ENCODE data around the gene DNM3.

Gene DNM3

GRCh38 chr1:172378109-172378760 is 536.9 kb downstream of the DNM3 start:
- in situ Hi-C loops (cut with MboI; ENCODE audit: low sequenced_read_pairs): no loop called here

- in situ Hi-C loops (cut with MboI; ENCODE audit: low sequenced_read_pairs): no loop called here
Observed at GRCh38 chr1:172380441-172381244, 539.3 kb downstream of the DNM3 start.

GRCh38 chr1:172381946-172382345 is 540.6 kb downstream of the DNM3 start:
- in situ Hi-C loops (cut with MboI; ENCODE audit: low sequenced_read_pairs): no loop called here

DNA sequence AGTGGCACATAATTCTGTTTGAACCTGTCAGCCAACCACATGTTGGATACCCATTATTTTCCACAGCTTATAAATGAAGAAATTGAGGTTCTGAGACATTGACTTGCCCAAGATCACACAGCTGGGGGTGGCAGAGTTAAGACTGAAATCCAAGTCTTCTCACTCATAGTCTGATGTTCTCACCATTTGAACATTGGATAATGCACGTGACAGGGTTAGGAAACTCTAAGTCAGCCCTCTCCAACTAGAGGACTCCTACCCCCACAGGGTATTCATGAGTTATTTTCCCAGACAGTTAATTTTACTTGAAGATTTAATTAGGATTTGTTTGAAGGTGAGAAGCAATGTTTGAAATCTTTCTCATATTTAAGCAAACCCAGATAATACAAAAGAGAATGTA is 541.1 kb downstream of the DNM3 start:
- in situ Hi-C loops (cut with MboI; ENCODE audit: low sequenced_read_pairs): no loop called here

GRCh38 chr1:172382990-172383389 is 541.7 kb downstream of the DNM3 start:
- in situ Hi-C loops (cut with MboI; ENCODE audit: low sequenced_read_pairs): no loop called here

GRCh38 chr1:172383536-172383935 is 542.2 kb downstream of the DNM3 start:
- in situ Hi-C loops (cut with MboI; ENCODE audit: low sequenced_read_pairs): no loop called here

- in situ Hi-C loops (cut with MboI; ENCODE audit: low sequenced_read_pairs): no loop called here
Observed at GRCh38 chr1:172384656-172385055, 543.4 kb downstream of the DNM3 start.

DNA sequence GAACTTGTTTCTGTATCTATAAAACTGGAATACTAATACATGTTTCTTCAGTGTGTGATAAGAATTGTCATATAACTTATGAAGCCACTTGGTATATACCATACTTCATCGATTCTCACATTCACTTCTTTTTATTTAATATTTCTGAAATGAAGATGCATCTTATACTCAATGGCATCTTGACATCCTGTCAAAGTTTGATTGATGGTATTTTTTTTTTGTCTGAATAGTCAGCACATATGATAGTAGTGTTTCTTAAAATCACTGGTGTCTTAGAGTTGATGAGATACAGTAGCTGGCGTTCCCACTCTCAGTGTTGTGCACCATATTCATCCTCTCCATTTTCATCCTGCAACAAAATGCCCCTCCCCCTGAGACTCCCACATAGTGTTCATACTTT is 544.7 kb downstream of the DNM3 start:
- in situ Hi-C loops (cut with MboI; ENCODE audit: low sequenced_read_pairs): no loop called here

- in situ Hi-C loops (cut with MboI; ENCODE audit: low sequenced_read_pairs): no loop called here
Observed at GRCh38 chr1:172388490-172388889, 547.2 kb downstream of the DNM3 start.

- in situ Hi-C loops (cut with MboI; ENCODE audit: low sequenced_read_pairs): no loop called here
Observed at GRCh38 chr1:172390301-172390682, 549.0 kb downstream of the DNM3 start.

DNA sequence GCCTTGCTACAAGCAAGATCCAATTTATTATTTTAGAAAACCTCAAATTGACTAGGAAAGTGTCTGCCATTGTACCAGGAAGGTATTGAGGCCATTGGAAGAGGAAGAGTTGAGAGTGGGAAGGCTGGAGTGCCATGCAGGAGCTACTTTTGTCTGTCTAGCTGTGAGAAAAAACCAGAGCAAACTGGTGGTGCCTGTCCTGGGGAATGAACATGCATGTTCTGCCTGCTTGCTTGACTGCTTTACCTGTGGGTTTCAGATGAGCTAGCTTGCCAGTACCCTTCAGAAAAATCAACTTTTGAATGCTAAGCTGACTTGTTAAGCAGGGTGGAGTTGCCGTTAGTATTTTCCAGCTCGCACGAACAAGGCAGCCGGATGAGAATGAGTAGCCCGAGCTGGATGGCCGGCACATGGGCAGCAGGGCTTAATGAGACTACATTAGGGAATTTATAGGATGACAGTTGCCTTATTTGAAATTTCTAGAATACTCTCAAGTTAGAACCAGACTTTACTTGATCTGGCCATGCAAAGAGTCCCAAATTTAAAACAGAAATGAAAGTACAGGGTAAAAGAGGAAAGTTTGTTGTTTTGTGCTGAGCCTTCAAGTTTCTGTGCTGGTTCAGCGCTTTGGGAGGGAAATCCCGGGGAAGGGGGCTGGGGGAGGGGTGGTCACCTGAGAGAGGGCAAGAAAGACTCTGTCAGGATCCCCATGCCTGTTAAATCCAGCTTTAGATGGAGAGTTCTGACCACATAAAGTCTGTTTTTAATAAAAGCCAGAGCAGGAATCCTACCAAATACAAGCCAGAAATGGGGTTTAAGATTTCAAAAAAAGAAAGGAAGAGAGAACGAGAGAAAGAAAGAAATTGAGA is 549.6 kb downstream of the DNM3 start:
- in situ Hi-C loops (cut with MboI; ENCODE audit: low sequenced_read_pairs): no loop called here

- in situ Hi-C loops (cut with MboI; ENCODE audit: low sequenced_read_pairs): no loop called here
Observed at GRCh38 chr1:172391976-172392375, 550.7 kb downstream of the DNM3 start.

GRCh38 chr1:172393354-172393753 is 552.1 kb downstream of the DNM3 start:
- in situ Hi-C loops (cut with MboI; ENCODE audit: low sequenced_read_pairs): no loop called here

DNA sequence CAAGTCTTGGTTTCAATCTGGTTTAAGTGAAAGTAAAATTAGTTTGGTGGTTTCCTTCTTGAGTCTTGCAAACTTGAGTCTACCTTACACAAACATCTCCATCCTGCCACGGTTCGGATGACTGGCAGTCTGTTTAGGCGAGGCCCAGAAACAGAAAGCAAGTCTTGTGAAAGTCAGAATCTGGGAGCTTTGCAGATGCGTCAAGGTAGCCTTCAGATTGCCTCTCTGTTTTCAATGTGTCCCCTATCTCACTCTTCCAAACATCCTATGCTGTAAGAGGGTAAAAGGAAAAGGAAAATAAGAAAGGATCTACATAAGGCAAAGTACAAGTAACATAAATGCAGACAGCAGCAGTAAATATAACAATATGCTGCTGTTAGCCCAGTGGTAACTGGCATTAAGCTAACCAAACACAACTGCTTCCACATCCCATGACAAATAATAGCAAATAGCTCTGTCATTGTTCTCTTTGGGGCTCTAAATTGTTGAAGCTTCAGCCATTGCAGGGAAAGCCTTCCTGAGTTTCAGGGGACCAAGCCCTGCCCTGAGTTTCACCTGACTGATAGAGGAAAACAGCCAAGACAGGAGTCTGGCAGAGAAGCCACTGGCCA is 552.9 kb downstream of the DNM3 start:
- in situ Hi-C loops (cut with MboI; ENCODE audit: low sequenced_read_pairs): no loop called here

- in situ Hi-C loops (cut with MboI; ENCODE audit: low sequenced_read_pairs): no loop called here
Observed at GRCh38 chr1:172394811-172395210, 553.5 kb downstream of the DNM3 start.

DNA sequence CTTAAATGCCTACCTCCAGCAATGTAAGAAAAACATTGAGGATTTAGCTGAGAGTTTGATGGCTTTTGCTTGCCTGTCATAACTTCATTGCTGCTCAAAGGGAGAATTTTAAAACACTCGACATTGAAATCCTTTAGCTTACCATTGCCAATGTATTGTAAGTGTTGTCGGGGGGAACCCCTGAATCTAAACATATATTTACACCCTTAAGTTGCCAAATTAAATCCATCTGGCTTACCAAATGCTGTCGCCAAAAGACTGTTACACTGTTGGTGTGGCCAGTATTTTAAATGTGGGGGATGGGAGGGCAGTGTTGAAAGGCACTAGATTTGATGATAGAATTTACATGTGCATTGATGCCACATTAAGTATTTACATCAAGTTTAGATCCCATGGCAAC is 554.3 kb downstream of the DNM3 start:
- in situ Hi-C loops (cut with MboI; ENCODE audit: low sequenced_read_pairs): no loop called here

DNA sequence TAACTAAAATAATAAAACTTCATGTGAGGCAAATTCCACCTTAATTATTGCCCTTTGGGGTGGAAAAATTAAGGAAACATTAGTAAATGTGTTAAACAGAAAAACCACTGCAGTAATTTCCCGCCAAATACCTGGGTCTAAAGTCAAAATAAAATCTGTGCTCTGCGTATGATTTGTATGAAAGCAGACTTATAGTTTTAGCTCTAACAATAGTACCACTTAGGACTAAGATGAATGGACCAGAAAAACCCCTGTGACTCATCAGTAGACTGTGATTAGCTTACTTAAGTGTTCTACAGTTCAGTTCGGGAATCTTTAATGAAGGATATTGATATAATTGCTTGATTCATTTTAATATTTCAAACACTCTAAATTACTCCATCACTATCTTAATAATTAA is 555.9 kb downstream of the DNM3 start:
- in situ Hi-C loops (cut with MboI; ENCODE audit: low sequenced_read_pairs): no loop called here

DNA sequence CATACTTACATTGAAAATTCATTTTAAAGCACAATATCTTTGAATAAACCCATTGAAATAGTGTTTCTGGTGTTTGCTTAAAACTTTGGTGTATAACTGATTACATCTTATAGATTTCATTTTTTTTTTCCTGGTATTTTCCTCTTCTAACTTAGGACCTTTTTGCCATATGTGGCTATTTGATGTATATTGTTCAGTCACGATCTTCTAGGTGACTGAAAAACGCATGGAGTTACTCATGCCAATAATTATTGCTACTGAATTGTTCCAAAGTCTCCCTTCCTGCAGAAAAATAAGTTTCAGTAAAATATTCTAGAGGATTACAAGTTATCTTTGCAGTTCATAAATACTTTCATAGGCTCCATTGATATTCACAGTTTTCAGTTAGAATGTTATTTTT is 556.3 kb downstream of the DNM3 start:
- in situ Hi-C loops (cut with MboI; ENCODE audit: low sequenced_read_pairs): no loop called here

DNA sequence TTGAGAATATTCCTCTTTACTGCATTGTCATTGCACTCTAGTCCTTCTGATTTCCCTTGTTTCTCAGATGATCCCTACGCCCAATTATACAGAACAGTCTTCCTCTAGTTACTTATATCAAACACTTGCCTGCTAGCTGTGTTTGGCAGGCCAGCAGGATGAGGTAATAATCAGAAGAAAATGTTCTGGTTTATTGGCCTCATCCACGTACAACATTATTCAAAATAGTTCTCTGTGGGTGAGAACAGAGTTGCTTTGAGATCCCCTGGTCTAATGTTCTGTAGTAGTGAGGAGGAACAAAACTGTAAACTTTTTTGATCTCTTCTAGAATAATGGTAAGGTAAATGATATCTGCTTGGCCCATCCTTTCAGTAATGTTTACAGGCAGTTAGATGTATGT is 556.9 kb downstream of the DNM3 start:
- in situ Hi-C loops (cut with MboI; ENCODE audit: low sequenced_read_pairs): no loop called here

- in situ Hi-C loops (cut with MboI; ENCODE audit: low sequenced_read_pairs): no loop called here
Observed at GRCh38 chr1:172398970-172399755, 557.9 kb downstream of the DNM3 start.

Data from HL-60/S4 treated with phorbol 12-myristate 13-acetate at 8.2 ng/mL for 4 days and 3 days (cell line).